ENCODE data around the gene BRD4. TPM values are rescaled to one million over a fixed set of nuclear protein-coding genes. Genes with fewer than 3 reads are reported as not detected.

Gene BRD4
- total RNA-seq, 1 donor from 2014 or later: 136 TPM

- no peak for DNase-seq (ENCODE audit: low spot score)
- no peaks in the 10 kb centered on the region for H3K9me3 Mint-ChIP-seq (ENCODE audit: unreplicated experiment)
- peaks cover 10% of the 10 kb centered on the region for H3K4me1 Mint-ChIP-seq (ENCODE audit: unreplicated experiment)
- no peak for TF ChIP-seq CTCF (IDR thresholded peaks at IDR 0.05; ENCODE audit: unreplicated experiment)
- peaks cover 20% of the 10 kb centered on the region for H3K36me3 Mint-ChIP-seq (ENCODE audit: low read depth, unreplicated experiment)
- H3K27ac Mint-ChIP-seq (ENCODE audit: unreplicated experiment): peak overlapping the region; percentile 70
- peaks cover 16% of the 10 kb centered on the region for H3K27me3 Mint-ChIP-seq (ENCODE audit: unreplicated experiment)
- H3K4me3 Mint-ChIP-seq (ENCODE audit: unreplicated experiment): peak overlapping the region; percentile 89
These were observed 133.2 kb downstream of the BRD4 start for GRCh38 chr19:15198951-15199660.

- Mint-ChIP-seq H3K9me3 (ENCODE audit: unreplicated experiment) (no peaks in the 10 kb centered on the region), H3K4me1 (ENCODE audit: unreplicated experiment) (peaks cover 10% of the 10 kb centered on the region), H3K36me3 (ENCODE audit: low read depth, unreplicated experiment) (peaks cover 20% of the 10 kb centered on the region), H3K4me3 (ENCODE audit: unreplicated experiment) (peak overlapping the region; percentile 52), H3K27me3 (ENCODE audit: unreplicated experiment) (peaks cover 20% of the 10 kb centered on the region), H3K27ac (ENCODE audit: unreplicated experiment) (no peak overlapping the region)
- no peak for TF ChIP-seq CTCF (IDR thresholded peaks at IDR 0.05; ENCODE audit: unreplicated experiment)
- no peak for DNase-seq (ENCODE audit: low spot score)
These were observed 134.4 kb downstream of the BRD4 start for GRCh38 chr19:15197942-15198341.

GRCh38 chr19:15197275-15197941 lies 134.9 kb downstream of the BRD4 start:
- Mint-ChIP-seq H3K27ac (ENCODE audit: unreplicated experiment) (no peak overlapping the region), H3K9me3 (ENCODE audit: unreplicated experiment) (no peaks in the 10 kb centered on the region), H3K27me3 (ENCODE audit: unreplicated experiment) (peaks cover 22% of the 10 kb centered on the region), H3K4me3 (ENCODE audit: unreplicated experiment) (peak overlapping the region; percentile 71), H3K36me3 (ENCODE audit: low read depth, unreplicated experiment) (peaks cover 20% of the 10 kb centered on the region), H3K4me1 (ENCODE audit: unreplicated experiment) (peaks cover 10% of the 10 kb centered on the region)
- DNase-seq (ENCODE audit: low spot score): no peak
- TF ChIP-seq CTCF (IDR thresholded peaks at IDR 0.05; ENCODE audit: unreplicated experiment): no peak

GRCh38 chr19:15196360-15197005 lies 135.9 kb downstream of the BRD4 start:
- Mint-ChIP-seq H3K36me3 (ENCODE audit: low read depth, unreplicated experiment) (peaks cover 24% of the 10 kb centered on the region), H3K4me3 (ENCODE audit: unreplicated experiment) (peak overlapping the region; percentile 71), H3K4me1 (ENCODE audit: unreplicated experiment) (peaks cover 10% of the 10 kb centered on the region), H3K27me3 (ENCODE audit: unreplicated experiment) (peaks cover 19% of the 10 kb centered on the region), H3K9me3 (ENCODE audit: unreplicated experiment) (no peaks in the 10 kb centered on the region), H3K27ac (ENCODE audit: unreplicated experiment) (no peak overlapping the region)
- no peak for DNase-seq (ENCODE audit: low spot score)
- no peak for TF ChIP-seq CTCF (IDR thresholded peaks at IDR 0.05; ENCODE audit: unreplicated experiment)
